SK-N-SH treated with all-trans-retinoic acid at 6 μM for 48 hours (cell line): ENCODE data around the gene ZSCAN23.

ENCODE experiments used
- CREB5 ChIP-seq: fragments of 250-450 bp; sonication (Bioruptor Pico); IDR thresholded peaks from 2 replicates; pipeline ENCODE4 v1.5.1; 2020; ENCODE audit warnings: low read depth, mild to moderate bottlenecking, moderate library complexity
- GLIS3 ChIP-seq: fragments of 250-450 bp; sonication (Bioruptor Pico); IDR thresholded peaks from 2 replicates; pipeline ENCODE4 v1.5.0; 2020; ENCODE audit warnings: mild to moderate bottlenecking, moderate library complexity
- OSR1 ChIP-seq: fragments of 250-450 bp; sonication (Bioruptor Pico); IDR thresholded peaks from 2 replicates; pipeline ENCODE4 v1.8.0; 2022; ENCODE audit warnings: moderate library complexity, mild to moderate bottlenecking, inconsistent platforms
- RARB ChIP-seq: fragments of 250-450 bp; sonication (Bioruptor Pico); IDR thresholded peaks from 2 replicates; pipeline ENCODE4 v1.8.0; 2021; ENCODE audit warnings: mild to moderate bottlenecking, moderate library complexity
- SNAI2 ChIP-seq: fragments of 250-450 bp; sonication (Bioruptor Pico); IDR thresholded peaks from 2 replicates; pipeline ENCODE4 v1.5.0; 2020; ENCODE audit warnings: mild to moderate bottlenecking, moderate library complexity
- TCF4 ChIP-seq: fragments of 250-450 bp; sonication (Bioruptor Pico); IDR thresholded peaks from 2 replicates; pipeline ENCODE4 v1.8.0; 2021; ENCODE audit warnings: mild to moderate bottlenecking, moderate library complexity, borderline replicate concordance
- ZFP30 ChIP-seq: fragments of 450-650 bp; formaldehyde crosslinking; IDR thresholded peaks from 2 replicates; pipeline ENCODE4 v1.5.0; 2022; ENCODE audit warnings: mild to moderate bottlenecking, moderate library complexity
- TF ChIP-seq, protein P1 (sequence below): fragments of 250-450 bp; sonication (Bioruptor Pico); IDR thresholded peaks from 2 replicates; pipeline ENCODE4 v1.8.0; 2020; ENCODE audit warnings: mild to moderate bottlenecking, moderate library complexity, borderline replicate concordance

DNA sequence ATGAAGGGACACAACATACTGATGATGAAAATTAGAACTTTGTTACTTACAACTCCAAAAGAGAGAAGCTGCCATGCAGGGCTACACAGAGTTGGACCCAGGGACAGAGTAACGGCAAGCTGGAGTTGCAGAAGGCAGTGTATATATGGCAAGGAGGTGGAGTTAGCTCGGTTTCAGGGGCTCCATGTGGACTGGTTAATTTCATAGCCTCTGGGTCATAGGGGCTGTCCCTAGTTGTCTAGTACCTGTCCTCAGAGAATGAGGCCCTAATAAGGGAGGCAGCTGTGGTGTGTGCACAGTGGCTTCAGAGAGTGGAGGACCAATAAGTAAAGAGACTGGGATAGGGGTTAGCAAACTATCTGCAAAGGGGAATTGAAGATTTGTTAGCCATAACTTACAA is 35.9 kb downstream of the ZSCAN23 start:
- TF ChIP-seq RARB (CRISPR knock-in tag), result no peak
- TF ChIP-seq, protein P1, sequence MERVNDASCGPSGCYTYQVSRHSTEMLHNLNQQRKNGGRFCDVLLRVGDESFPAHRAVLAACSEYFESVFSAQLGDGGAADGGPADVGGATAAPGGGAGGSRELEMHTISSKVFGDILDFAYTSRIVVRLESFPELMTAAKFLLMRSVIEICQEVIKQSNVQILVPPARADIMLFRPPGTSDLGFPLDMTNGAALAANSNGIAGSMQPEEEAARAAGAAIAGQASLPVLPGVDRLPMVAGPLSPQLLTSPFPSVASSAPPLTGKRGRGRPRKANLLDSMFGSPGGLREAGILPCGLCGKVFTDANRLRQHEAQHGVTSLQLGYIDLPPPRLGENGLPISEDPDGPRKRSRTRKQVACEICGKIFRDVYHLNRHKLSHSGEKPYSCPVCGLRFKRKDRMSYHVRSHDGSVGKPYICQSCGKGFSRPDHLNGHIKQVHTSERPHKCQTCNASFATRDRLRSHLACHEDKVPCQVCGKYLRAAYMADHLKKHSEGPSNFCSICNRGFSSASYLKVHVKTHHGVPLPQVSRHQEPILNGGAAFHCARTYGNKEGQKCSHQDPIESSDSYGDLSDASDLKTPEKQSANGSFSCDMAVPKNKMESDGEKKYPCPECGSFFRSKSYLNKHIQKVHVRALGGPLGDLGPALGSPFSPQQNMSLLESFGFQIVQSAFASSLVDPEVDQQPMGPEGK (CRISPR knock-in tag), result no peak
- no peak for TF ChIP-seq SNAI2 (CRISPR knock-in tag)
- no peak for TF ChIP-seq TCF4 (CRISPR knock-in tag)
- TF ChIP-seq ZFP30 (CRISPR knock-in tag), result no peak
- TF ChIP-seq CREB5 (CRISPR knock-in tag), result no peak
- no peak for TF ChIP-seq OSR1 (CRISPR knock-in tag)
- TF ChIP-seq GLIS3 (CRISPR knock-in tag), result no peak
